Nephron (organoid): ENCODE data around the gene VPS13C.

Experiments
- H3K27ac Mint-ChIP-seq, 3 experiments: 2 replicates each; pipeline ENCODE4 v1.8.0; 2020; ENCODE audit warnings: mixed read lengths in 3 of 3, mild to moderate bottlenecking in 2 of 3, moderate library complexity in 1 of 3
- H3K27me3 Mint-ChIP-seq: 2 replicates; pipeline ENCODE4 v1.8.0; 2021; ENCODE audit warnings: low read depth, mild to moderate bottlenecking, moderate library complexity, mixed read lengths
- H3K36me3 Mint-ChIP-seq: 2 replicates; pipeline ENCODE4 v1.8.0; 2020; ENCODE audit warnings: low read depth, mixed read lengths
- H3K4me1 Mint-ChIP-seq: 2 replicates; pipeline ENCODE4 v1.8.0; 2020; ENCODE audit warnings: mixed read lengths
- H3K4me3 Mint-ChIP-seq, 3 experiments: 2 replicates each; pipeline ENCODE4 v1.8.0; 2020; ENCODE audit warnings: mild to moderate bottlenecking in 3 of 3, mixed read lengths in 3 of 3, moderate library complexity in 2 of 3
- H3K9me3 Mint-ChIP-seq: 2 replicates; pipeline ENCODE4 v1.8.0; 2020; ENCODE audit warnings: mixed read lengths
- CTCF ChIP-seq, 3 experiments: fragments of 200-600 bp; sonication (generic); IDR thresholded peaks; one replicate each; pipeline ENCODE4 v1.5.0; 2021; ENCODE audit warnings: antibody characterized with exemption in 3 of 3; ENCODE audit not compliant: unreplicated experiment in 3 of 3

Gene VPS13C

GRCh38 chr15:61827131-61827530 is 233.1 kb downstream of the VPS13C start:
- no peak for TF ChIP-seq CTCF (IDR thresholded peaks at IDR 0.05; ENCODE audit: unreplicated experiment in 3 of 3)
- no peaks in the 10 kb centered on the region for H3K36me3 Mint-ChIP-seq
- no peaks in the 10 kb centered on the region for H3K4me1 Mint-ChIP-seq
- H3K9me3 Mint-ChIP-seq = peaks cover 8% of the 10 kb centered on the region
- H3K4me3 Mint-ChIP-seq = no peak overlapping the region
- no peak overlapping the region for H3K27ac Mint-ChIP-seq
- H3K27me3 Mint-ChIP-seq = peaks cover 5% of the 10 kb centered on the region

- peaks cover 8% of the 10 kb centered on the region for H3K9me3 Mint-ChIP-seq
- H3K36me3 Mint-ChIP-seq = no peaks in the 10 kb centered on the region
- H3K27ac Mint-ChIP-seq = peak overlapping the region in 1 of 3 experiments; percentile 17
- H3K4me3 Mint-ChIP-seq = no peak overlapping the region
- TF ChIP-seq CTCF (IDR thresholded peaks at IDR 0.05; ENCODE audit: unreplicated experiment in 3 of 3) = no peak
- H3K4me1 Mint-ChIP-seq = no peaks in the 10 kb centered on the region
- peaks cover 8% of the 10 kb centered on the region for H3K27me3 Mint-ChIP-seq
Observed at GRCh38 chr15:61824291-61824690, 236.0 kb downstream of the VPS13C start.

GRCh38 chr15:61822511-61822910 is 237.7 kb downstream of the VPS13C start:
- Mint-ChIP-seq H3K4me3 (no peak overlapping the region), H3K9me3 (peaks cover 8% of the 10 kb centered on the region), H3K36me3 (no peaks in the 10 kb centered on the region), H3K27me3 (peaks cover 8% of the 10 kb centered on the region), H3K4me1 (no peaks in the 10 kb centered on the region), H3K27ac (no peak overlapping the region)
- TF ChIP-seq CTCF (IDR thresholded peaks at IDR 0.05; ENCODE audit: unreplicated experiment in 3 of 3) = no peak

- H3K27me3 Mint-ChIP-seq = peaks cover 14% of the 10 kb centered on the region
- no peaks in the 10 kb centered on the region for H3K36me3 Mint-ChIP-seq
- H3K9me3 Mint-ChIP-seq = peaks cover 8% of the 10 kb centered on the region
- H3K27ac Mint-ChIP-seq = no peak overlapping the region
- no peak for TF ChIP-seq CTCF (IDR thresholded peaks at IDR 0.05; ENCODE audit: unreplicated experiment in 3 of 3)
- H3K4me3 Mint-ChIP-seq = no peak overlapping the region
- H3K4me1 Mint-ChIP-seq = no peaks in the 10 kb centered on the region
Observed at GRCh38 chr15:61820951-61821350, 239.3 kb downstream of the VPS13C start.

- no peaks in the 10 kb centered on the region for H3K4me1 Mint-ChIP-seq
- TF ChIP-seq CTCF (IDR thresholded peaks at IDR 0.05; ENCODE audit: unreplicated experiment in 3 of 3) = no peak
- no peaks in the 10 kb centered on the region for H3K36me3 Mint-ChIP-seq
- peaks cover 14% of the 10 kb centered on the region for H3K27me3 Mint-ChIP-seq
- H3K27ac Mint-ChIP-seq = no peak overlapping the region
- peaks cover 8% of the 10 kb centered on the region for H3K9me3 Mint-ChIP-seq
- H3K4me3 Mint-ChIP-seq = no peak overlapping the region
Observed at GRCh38 chr15:61820212-61820611, 240.0 kb downstream of the VPS13C start.

- no peak overlapping the region for H3K27ac Mint-ChIP-seq
- peaks cover 8% of the 10 kb centered on the region for H3K9me3 Mint-ChIP-seq
- H3K27me3 Mint-ChIP-seq = peaks cover 14% of the 10 kb centered on the region
- TF ChIP-seq CTCF (IDR thresholded peaks at IDR 0.05; ENCODE audit: unreplicated experiment in 3 of 3) = no peak
- no peaks in the 10 kb centered on the region for H3K36me3 Mint-ChIP-seq
- H3K4me1 Mint-ChIP-seq = no peaks in the 10 kb centered on the region
- H3K4me3 Mint-ChIP-seq = no peak overlapping the region
Observed at GRCh38 chr15:61819386-61819785, 240.9 kb downstream of the VPS13C start.
